NCI-H1105 (cell line): ENCODE data around the gene KRT25.

Experiments used
- DNase-seq: peaks from one replicate; lab custom pipeline; 2025; lab: John Stamatoyannopoulos, UW

The KRT25 gene

DNA sequence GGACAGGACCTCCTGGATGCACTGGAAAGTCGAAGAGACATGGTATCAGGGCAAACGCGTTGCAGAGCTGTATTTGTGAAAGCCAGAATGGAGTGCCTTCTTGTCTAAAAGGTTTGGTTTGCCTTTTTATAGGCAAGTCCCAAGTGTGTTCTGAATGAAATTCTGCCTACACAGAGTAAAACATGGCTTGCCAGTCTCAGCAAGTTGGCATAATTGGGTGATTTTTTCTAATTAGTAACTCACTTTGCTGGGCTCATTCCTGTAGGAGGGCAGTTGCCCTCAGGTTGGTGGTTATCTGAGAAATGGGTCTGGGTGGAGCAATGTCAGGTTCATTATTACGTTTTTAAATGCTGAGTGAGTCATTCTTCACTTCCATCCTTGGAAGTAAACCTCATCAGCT is at the start of gene KRT25:
Gene KRT25 (minus strand): TSS at position 101 of the 400 bp plus-strand sequence. CDS start 60 bp downstream, at position 41.
- DNase-seq = no peak

GRCh38 chr17:40803617-40804082 is 48.5 kb upstream of the KRT25 start:
- DNase-seq = peak; percentile 63

DNA sequence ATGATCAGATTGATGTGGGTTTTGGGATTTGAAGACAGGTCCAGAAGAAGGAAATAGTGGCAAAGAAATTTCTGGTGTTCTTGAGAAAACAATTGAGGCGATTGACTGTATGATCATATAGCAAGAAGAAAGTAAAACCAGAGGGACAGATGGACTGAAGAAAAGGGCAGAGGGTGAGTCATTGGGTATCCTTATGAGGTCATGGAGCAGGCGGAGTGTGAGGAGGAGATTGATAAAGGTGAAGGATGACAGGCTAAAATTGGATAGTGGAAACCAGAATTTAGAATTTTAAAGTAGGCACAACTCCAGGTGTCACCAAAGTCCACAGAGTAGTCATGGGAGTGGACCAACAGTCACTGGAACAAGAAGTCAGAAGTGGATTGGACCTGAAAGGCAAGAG is 46.0 kb upstream of the KRT25 start:
- no peak for DNase-seq

- no peak for DNase-seq
Observed at GRCh38 chr17:40800381-40800780, 45.2 kb upstream of the KRT25 start.

- no peak for DNase-seq
Observed at GRCh38 chr17:40799859-40800258, 44.7 kb upstream of the KRT25 start, which contains the start of gene KRT28. KRT28 (minus strand) TSS chr17:40799959; CDS start chr17:40799893, 66 bp downstream.

DNA sequence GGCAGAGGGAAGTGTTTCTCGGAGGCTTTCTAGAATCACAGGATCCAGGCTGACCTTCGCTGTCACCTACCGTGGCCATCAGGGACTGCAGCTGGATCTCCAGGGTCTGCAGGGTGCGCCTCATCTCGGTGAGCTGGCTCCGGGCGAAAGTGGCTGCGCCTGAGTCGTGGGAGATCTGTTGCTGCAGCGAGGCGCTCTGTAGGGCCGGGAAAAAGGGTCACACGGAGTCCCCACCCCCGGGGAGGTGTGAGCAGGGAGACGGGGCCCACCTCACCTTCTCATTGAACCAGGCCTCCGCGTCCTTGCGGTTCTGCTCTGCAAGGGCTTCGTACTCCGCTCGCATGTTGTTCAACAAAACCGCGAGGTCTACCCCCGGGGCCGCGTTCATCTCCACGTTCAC is 41.7 kb upstream of the KRT25 start:
- DNase-seq = no peak

DNA sequence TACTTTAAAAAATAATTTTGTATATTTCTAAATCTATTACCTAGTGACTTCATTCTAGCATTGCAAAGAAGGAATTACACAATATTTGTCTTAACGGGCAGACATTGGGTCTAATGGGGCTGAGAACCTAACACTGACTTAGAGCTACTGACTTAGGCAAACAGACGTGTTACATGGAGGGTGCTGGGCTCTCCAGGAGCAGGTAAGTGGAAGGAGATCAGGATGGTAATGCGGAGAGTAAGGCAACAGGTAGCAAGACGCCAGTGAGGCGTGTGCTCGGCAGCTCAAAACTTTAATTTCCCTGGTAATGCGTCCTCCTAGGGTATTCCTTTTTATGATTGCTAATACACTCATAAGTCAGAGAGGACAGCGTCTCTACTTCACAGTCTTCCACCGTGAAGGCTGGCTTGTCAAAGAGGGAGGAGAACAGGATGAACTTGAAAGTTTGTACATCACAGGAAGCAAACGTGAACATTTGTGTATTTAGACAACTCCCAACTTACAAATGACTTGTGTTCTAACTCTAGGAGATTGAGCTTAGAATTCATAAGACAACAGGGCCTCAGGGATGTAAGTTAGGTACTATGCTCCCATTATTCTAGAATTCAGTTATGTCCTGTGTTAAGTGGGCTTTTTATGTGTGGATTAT is 40.0 kb upstream of the KRT25 start:
- no peak for DNase-seq

DNA sequence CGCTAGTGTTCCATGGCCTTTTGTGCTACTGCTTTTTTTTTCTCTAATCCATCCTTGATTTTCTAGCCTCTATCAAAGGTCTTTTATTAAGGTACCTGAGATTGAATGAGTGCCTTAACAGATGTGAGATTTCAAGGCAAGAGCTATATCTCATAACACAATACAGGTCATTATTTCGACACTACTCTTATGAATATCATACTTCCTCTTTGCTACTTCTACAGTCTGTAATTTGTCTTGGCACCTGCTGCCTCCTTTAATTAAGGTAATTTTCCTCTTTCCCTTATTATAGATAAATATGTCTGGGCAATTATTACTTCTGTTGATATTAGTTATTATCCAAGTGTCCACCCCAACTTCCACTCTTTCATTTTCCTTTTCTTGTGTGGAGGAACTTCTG is 39.3 kb upstream of the KRT25 start:
- DNase-seq = no peak

GRCh38 chr17:40793832-40794231 is 38.7 kb upstream of the KRT25 start:
- DNase-seq = no peak

GRCh38 chr17:40791787-40792436 is 36.8 kb upstream of the KRT25 start:
- DNase-seq = no peak

GRCh38 chr17:40791111-40791510 is 36.0 kb upstream of the KRT25 start:
- no peak for DNase-seq

GRCh38 chr17:40782450-40782849 is 27.3 kb upstream of the KRT25 start, which contains the start of gene KRT27:
KRT27 (minus strand) TSS chr17:40782550; CDS start chr17:40782493, 57 bp downstream.
- no peak for DNase-seq

DNA sequence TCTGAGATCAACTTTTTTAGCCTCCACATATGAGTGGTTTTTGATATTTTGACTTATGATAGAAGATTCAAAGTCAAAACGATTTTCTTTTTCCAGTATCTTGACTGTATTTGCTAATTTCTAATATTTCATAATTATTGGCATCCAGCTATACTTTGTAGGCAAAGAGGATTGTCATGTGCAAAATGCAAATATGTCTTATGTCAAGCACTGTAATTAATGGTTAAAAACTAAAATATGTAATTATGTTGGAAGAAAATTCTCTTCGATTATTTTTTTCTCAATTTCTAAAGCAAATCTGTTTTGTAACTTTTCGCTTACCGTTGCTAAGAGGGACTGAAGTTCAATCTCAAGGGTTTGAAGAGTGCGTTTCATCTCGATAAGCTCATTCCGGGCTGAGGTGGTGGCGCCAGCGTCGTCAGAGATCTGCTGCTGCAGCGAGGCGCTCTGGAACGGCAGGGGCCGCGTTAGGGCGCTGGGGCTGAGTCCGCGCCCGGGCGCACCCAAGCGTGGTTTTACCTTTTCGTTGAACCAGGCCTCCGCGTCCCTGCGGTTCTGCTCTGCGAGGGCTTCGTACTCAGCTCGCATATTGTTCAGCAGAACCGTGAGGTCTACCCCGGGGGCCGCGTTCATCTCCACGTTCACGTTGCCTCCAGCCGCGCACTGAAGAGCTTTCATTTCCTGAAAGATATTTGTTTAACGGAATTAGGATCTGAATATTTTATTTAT is 24.2 kb upstream of the KRT25 start:
- DNase-seq = no peak

GRCh38 chr17:40778461-40778860 is 23.3 kb upstream of the KRT25 start:
- no peak for DNase-seq

- DNase-seq = no peak
Observed at GRCh38 chr17:40777971-40778370, 22.8 kb upstream of the KRT25 start.

GRCh38 chr17:40777459-40777858 is 22.3 kb upstream of the KRT25 start:
- DNase-seq = no peak

DNA sequence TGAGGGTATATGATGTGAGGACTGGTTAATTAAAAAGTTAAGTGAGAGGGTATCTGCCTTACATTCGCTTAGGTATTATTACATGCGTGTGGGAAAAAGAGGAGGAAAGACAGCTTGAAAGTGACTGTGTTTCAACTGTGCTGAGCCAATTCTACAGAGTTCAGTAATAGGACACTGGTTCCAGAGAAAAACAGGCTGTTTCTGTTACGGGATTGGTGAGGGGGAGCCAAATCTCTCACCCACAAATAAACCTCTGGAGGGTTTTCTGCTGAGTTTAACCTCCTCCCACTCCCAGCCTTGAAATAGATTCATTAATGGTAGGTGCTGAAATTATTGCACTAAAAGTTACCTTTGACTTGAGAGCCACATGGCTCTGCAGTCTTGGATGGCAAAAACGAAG is 20.8 kb upstream of the KRT25 start:
- DNase-seq = no peak

- no peak for DNase-seq
Observed at GRCh38 chr17:40772101-40772500, 17.0 kb upstream of the KRT25 start, which contains the start of gene KRT26. KRT26 (minus strand) TSS chr17:40772201; CDS start chr17:40772113, 88 bp downstream.

DNA sequence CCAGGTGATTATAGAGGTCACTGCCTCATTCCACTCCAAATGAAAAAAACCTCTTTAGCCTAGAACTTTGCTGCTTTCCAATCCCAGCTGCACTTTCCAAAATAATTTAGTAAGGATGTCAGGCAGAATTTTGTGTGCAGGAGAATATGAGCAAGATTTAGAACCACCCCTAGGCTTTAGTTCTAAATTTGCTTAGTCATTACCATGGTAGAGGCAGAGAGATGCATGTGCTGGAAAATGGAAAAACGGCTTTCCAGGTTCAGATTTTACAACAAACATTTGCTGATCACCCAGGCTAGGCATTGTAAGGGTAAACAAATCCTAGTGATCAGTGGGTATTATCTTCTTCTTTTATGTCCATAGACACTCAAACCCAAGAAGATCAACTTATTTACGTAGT is 10.5 kb upstream of the KRT25 start:
- no peak for DNase-seq

DNA sequence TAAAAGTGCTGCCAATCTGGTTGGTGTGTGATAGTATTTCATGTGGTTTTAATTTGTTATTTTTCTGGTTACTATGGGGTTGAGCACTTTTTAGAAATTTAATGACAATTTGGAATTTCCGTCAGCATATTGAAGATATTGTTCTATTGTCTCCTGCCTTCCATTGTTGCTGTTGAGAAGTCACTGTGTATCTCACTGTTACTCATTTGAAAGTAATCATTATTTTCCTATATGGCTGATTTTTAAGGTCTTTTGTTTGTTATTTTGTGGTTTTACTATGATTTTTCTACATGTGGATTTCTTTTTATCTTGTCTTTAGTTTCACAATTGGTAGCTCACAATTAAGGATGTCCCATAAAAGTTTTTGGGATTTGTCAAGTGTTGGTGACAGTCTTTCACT is 8.6 kb upstream of the KRT25 start:
- DNase-seq = no peak

DNA sequence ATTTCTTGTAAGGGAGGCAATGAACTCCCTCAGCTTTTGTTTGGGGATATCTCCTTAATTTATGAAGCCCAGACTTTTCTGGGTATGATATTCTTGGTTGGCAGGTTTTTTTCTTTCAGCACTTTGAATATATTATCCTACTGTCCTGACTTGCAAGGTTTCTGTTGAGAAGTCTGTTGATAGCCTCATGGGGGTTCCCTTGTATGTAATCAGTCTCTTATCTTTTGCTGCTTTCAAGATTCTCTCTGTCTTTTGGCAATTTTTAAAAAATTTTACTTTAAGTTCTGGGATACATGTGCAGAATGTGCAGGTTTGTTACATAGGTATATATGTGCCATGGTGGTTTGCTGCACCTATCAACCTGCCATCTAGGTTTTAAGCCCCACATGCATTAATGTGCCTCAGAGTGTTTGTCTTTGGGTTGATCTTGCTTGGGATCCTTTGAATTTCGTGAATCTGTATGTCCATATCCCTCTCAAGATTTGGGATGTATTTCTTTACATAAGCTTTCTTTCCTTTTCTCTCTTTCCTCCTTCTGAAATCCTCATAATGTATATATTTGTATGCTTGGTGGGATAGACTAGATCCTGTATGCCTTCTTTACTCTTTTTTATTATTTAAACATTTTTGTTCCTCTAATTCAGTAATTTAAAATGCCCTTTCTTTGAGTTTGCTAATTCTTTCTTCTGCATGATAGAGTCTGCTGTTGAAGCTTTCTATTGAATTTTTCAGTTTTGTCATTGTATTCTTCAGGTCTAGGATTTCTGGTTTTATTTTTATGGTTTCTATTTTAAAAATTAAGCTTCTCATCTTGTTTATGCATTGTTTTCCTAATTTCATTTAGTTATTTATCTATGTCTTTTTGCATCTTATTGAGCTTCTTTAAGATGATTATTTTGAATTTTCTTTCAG is 5.2 kb upstream of the KRT25 start:
- DNase-seq = no peak

DNA sequence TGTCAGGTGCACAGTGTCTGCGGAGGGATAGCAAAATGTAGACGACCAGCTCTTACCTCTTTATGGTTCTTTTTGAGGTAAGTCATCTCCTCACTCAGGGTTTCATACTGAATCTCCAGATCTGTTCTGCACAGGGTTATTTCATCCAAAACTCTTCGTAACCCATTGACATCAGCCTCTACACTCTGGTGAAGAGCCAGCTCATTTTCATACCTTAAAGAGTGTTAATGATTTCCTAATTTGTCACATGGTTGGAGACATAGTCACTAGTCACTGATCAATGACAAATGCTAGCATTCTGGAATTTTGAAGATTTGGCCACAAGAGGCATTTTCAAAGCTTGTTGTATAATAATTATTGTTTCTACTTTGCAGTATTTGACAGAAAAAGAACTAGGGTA is 1.3 kb downstream of the KRT25 start:
- no peak for DNase-seq
